GM19324 (cell line): ENCODE data around the gene CORIN.

Experiments
- ATAC-seq: cut with Tn5 transposase; IDR thresholded peaks from one replicate; pipeline ENCODE4 v1.9.1; 2021; ENCODE audit warnings: mild to moderate bottlenecking, moderate library complexity; ENCODE audit not compliant: unreplicated experiment, low FRiP score

The CORIN gene

DNA sequence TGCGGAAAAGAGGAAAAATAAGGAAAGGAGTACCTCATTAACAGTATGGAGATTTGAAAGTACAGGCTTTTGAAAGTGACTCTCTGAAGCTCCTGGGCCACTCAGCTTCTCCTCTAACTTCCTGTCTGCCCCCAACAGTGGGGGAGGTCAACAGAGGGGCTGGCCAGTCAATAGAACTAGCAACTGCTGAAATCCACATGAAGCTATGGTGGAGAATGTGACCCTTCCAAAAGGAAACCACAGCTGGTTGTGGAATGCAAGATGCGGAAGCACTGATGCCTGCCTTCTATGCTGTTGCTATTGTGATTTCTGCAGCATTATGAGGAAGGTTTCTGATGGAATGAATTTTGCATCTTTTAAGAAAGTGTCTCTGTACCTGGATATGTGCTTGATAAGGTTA is 2.4 kb downstream of the CORIN start:
- no peak for ATAC-seq

DNA sequence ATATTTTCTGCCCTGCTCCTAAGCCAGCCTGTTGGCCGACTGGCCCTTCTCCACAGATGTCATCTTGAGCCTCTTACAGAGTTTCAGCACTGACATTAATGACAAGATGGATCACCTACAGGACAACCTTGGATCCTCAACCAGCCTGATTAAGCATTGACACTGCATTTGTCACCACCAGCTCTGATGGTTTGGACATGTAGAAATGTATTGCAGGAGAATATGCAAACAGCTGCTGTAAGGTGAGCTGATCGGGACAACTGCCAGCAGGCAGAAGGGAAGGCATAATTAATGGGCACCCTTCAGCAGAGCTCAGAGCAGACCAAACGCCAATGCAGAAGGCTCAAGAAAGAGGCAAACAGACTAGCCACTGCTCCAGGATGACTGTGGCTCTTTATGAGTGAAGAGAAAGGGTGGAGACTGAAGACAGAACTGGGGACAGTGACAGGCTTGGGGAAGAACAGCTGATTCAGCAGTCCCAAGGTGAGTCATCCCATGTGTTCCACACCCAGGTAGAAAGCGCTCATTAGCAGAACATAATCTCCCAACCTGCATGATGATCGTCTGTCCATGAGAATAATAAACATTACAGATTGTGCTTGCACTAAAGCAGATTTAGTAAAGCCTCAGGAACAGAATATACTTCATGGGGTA is 6.7 kb downstream of the CORIN start:
- ATAC-seq = no peak

DNA sequence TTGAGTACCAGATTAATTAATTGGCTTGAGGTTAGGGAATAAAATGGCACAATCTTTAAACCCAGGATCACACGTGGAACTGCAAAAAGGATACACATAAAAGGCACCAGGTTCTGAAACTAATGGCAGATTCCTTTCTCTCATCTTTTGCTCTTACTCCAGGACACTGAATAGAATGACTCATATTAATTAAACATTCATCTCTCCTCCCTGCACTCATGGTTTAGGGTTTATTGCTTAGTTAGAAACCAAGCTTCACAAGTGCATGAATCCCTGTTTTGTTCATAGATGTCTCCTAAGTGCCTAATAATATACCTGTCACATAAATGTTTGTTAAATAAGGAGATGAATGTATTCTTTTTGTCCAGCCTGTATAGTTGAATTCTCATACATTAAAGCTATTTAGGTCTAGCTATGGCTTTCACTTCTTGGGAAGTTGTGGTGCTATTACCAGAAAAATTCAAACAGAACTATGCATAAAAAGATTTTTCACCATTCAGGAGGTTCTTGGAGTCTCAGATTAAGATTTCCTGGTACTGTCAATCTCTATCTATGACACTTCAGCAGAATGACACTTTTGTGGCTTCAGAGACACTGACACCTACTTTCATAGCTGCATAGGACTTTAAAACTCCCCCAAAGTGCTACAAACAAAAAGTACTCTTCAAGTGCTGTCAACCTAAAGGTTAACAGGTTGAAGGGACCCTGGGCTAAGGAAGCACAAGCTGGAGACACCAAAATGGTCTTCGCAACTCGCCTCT is 7.4 kb downstream of the CORIN start:
- no peak for ATAC-seq

DNA sequence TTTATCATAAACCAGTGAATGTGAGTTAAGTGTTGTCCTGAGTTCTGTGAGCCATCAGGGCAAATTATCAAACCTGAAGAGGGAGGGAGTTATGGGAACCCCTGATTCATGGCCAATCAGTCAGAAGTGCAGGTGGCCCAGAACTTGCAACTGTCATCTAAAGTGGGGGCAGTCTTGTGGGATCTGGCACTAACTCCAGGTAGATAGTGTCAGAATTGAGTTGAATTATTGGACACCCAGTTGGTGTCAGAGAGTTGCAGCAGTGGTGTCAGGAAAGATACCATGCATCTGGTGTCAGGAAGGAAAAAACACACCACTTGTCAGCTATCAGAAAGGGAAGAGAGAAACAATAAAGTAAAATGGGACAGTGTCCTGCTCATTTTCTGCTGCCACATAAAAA is 8.4 kb downstream of the CORIN start:
- no peak for ATAC-seq

DNA sequence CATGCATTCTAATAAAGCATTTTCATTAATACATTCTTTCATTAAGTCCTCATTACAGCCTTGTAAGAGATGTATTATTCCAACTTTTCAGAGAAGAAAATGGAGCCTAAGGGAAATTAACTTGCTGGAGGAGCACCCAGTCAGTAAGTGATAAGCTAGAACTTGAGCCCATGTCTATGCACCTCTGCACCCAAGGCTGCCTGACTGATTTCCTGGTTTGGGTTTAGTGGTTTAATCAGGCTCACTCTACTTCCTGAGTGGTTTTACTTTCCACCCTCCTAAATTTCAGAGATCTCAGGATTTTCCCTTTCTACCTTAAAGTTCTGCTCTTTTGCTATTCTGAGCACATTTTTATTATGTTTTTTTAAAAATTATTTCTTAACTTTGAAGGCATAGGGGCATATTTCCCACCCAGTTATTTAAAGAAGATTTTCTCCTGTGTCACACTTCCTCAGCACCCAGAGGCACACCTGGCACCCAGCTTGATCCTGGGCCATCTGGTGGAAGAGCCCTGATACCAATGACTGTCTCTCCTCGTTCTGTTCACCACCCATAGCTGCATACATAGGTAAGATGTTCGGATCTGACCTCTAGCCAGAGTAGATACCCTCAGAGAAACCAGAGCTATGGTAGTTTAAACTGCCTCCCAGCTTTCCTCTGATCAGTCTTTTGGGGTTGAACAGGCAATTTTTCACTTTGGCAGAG is 10.4 kb downstream of the CORIN start:
- no peak for ATAC-seq

DNA sequence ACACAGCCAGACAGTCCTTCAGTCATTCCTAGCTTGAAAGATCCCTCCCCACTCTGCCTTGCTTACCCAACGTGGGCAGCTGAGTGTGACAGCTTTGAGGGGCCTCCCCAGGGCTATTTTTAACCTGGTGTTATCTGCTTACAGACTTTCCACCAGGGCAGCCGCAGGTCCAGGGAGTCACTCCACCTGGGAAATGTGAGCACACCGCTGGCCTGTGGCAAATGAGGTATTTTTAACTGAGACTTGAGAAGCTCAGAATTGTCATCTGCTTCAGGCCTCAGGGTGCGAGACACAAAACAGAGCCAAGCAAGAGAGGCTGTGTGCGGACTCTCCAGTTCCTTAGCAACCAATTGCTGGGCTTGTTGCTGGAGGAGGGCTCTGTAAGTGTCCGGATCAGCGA is 13.0 kb downstream of the CORIN start:
- ATAC-seq = no peak

DNA sequence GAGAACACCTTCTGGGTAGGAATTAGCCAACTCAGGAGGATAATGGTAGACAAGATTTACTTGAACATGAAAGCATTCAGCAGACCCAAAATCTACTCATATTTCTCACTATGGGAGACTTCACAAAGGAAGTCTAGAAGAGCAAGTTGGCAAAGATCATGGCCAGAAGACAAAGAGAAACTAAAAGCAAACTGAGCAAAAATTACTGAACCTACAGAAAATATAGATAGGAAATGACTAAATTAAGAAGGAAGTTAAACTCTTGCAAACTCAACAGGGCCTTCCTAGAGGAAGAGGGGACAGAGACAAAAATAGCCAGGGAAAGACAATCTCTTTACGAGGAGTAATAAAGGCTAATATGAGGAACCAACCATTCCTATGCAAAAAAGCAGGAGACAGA is 18.7 kb downstream of the CORIN start:
- no peak for ATAC-seq

DNA sequence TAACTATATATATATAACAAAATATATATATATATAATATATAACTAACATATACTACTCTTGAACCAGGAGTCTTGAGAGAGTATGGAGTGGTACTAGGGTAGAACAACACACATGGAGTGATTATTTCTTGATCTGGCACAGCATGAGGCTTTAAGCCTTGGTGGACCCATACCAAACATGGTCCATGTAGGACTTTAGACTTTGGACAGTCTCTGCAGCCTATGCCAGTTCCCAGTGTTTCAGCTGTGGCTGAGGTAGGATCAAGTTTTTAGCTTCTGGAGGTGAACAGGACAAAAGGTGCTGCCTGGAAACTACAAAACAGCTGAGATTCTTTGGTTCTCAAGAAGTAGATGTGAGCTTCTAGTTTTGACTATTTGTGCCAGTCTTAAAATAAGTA is 20.6 kb downstream of the CORIN start:
- ATAC-seq = no peak

DNA sequence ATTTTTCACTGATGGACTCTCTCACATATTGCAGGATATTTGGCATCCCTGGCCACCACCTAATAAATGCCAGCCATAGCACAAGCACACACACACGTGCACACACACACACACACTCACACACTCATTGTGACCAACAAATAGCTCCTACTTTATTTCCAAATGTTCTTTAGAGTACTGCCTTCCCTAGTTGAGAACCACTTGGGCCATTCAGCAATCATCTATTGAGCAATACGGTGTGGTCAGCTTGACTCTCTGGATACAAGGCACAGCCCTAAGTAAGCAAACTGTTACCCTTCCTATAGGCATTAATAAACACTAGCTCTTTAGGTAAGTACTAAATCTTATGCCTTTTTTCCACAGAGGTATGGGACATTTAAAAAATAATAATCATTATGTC is 21.1 kb downstream of the CORIN start:
- ATAC-seq = no peak

DNA sequence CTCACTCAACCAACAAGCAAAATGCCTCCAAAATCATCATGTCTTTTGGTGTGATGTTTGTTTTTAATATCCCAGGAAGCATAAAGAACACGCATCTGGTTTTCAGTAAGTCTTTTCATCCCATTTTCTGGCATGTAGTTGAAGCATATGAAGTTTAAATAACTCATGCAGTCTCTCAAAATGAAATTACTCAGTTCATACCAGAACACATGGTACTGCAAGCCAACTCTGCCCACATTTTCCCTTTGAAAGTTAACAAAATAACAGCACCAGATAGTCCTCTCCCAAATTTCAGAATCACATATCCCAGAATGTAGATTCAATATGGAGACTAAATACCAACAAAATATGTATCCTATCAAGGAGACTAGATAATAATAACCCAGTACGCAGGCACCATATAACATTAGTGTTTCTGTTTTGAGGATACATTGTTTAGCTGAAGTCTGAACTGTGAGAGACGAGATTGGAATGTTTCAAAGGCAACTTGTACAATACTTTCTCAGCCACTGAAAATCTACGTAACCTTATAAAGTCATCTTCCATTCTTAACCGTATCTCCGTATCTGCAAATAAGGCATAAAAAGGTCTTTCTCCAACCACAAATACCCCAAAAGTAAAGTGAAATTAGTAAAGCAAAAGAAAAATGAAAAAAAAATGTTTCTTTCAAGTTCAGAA is 23.1 kb downstream of the CORIN start:
- no peak for ATAC-seq

DNA sequence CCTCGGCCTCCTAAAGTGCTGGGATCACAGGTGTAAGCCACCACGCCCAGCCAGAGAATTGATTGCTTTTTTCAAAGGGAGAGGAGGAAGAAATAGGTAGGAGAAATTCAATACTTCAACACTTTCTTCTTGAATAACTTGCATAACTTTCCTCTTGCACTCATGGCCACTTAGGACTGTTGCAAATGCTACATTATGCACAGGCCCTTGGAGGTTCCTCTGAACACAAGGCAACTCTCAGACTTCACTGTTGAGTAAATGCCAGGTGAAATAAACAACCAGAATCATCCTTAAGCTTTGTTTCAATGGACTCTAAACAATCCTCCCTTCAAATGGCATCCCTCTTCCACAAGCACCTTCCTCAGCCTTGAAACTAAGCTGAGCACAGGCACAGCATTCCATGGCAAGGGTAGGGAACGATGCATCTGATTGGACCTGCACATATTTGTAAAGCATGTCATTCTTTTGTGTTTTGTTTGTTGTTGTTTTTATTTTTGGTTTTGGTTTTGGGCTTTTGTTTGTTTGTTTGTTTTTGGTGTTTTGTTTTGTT is 28.1 kb downstream of the CORIN start:
- no peak for ATAC-seq

DNA sequence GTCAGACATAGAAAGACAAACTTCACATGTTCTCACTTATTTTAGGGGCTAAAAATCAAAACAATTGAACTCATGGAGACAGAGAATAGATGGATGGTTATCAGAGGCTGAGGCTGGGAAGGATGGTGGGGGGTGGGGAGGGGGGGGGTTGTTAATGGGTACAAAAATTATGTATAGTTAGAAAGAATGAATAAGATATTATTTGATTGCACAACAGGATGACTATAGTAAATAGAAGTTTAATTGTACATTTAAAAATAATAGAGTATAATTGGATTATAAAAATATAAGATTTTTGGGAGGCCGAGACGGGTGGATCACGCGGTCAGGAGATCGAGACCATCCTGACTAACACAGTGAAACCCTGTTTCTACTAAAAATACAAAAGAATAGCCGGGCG is 33.3 kb downstream of the CORIN start:
- ATAC-seq = no peak

DNA sequence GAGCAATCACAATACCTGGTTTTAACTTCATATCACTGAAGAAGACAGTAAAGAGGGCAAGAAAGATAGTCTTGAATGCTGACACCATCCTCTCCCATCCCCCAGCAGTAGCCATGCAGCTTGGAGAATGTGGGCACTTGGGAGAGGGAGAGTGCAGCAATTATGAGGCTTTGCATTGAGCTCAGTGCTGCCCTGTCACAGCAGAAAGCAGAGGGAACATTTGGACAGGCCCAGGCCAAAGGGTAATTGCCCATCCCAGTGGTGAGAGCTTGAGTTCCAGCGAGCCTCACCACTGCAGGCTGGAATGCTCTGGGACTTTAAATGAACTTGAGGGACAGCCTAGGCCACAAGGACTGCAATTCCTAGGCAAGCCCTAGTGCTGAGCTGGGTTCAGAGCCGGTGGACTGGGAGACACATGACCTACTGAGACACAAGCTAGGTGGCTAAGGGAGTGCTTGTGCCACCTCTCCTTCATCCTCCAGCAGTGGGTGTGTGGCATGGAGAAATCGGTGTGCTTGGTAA is 36.3 kb downstream of the CORIN start:
- ATAC-seq = no peak

DNA sequence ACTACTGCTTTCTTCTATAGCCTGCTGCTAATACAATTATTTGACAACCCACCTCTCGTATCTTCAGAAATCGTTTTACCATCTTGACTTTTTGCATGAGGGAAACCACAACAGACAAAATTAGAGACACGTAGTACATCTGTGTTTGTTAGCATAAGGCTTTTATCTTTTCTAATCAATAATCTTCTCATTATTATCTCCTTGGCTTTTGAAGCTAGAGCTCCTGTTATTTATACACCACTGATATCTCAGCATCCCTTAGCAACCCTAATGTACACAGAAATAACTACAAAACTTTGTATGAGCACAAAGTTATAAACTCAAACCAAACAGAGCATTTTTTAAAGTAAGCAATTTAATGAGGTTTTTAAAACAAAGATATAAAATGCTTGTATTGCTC is 39.7 kb downstream of the CORIN start:
- ATAC-seq = no peak

DNA sequence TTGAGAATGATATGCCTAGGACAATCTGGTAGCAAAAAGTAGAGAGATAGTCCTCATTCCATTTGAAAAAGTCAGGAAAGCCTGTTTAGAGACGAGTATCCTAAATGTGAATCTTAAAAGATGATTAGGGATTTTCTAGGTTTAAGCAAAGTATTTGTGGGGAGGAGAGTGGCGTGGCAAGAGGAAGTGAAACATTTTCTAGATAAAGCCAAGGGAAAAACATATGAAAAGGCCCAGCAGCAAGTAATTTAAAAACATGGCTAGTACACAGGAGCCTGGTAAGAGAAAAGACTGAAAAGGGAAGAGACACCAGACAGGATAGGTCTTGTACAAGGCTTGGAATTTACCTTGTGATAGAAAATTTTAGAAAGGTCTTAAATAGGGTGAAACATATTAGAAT is 45.9 kb downstream of the CORIN start:
- ATAC-seq = no peak

DNA sequence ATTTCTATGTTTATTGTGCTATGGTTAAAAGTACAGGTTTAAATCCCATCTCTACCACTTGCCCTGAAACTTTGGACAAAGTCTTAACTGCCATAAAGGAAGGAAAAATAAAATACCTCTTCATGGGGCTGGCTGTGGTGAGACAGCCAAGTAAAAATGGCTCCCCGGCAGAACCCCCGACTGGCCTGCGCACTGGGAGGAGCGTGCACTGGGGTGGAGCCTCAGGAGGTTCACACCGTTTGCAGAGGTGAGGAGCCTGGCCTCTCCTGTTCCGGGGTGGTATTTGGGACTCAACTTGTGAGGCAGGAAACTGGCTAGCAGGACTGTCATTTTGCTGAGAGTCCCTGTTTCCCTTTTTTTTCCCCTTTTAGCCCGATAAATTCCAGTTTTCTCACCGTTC is 47.8 kb downstream of the CORIN start:
- ATAC-seq = no peak

DNA sequence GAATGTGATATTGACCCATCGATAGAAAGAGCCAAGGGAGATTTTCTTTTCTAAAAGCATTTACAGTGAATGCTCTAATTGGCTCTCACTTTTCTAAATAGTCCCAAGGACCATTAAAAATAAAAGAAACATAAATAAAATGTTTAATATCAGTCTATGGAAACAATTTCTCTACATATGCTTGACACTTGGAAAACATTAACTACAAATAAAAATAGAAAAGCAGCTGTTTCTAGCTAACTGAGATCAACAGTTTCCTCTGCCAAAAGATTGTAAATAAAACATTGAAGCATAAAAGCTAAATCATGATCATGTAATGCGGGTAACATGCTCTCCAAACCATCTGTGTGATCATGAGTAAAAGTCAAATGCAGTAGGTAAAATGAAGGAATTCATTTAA is 49.7 kb downstream of the CORIN start:
- no peak for ATAC-seq

DNA sequence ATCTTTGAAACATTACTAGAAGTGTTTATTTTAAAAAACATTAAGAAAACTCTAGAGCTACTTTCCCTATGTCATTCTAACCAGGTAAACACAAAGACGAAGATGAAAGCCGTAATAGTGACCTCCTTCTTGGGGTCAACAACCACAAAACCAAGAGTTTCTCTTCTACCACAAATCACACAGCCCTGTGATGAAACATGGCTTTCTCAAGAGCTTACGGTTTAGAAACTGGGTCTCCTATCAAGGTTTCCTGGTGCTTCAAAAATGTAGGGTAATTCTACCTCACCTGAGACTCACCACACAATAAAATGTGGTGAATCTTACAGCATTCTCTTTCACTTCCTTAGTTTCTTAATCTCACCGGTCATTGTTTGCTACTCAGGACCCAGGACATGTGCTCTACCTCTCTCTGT is 50.9 kb downstream of the CORIN start:
- no peak for ATAC-seq

DNA sequence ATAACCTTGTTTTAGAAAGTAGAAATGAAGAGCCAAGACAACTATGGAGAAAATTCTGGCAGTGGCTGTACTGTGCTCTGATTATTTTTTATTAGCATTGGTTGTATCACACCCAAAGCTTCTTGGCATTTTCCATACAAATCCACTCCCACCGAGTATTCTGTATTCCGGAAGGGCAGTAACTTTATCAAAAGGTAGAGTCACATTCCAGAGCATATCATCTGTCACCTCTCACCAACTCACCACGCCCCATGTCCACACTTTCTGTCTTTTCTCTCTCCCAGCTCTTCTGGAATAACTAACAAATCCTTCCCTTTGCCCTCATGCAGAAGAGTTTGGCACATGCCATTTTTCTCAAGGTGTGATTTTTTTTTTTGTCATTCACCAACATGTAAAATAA is 52.7 kb downstream of the CORIN start:
- no peak for ATAC-seq

DNA sequence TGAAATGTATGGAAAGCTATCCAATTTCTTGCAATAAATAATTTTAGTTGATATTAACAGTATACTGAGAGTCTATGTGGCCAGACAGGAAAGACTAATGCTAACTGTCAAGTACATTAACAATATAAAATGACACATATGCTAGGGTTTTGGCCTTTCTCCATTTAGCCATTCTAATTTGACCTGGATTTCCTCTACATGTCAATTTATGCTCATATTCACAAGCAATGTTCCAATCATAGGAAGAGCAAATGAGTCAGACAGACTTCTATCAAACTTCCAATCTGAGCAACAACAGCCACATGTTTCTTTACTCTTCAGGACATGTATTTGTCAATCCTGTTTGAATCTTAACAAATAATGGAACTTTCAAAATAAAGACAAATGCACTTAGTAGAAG is 53.6 kb downstream of the CORIN start:
- no peak for ATAC-seq

DNA sequence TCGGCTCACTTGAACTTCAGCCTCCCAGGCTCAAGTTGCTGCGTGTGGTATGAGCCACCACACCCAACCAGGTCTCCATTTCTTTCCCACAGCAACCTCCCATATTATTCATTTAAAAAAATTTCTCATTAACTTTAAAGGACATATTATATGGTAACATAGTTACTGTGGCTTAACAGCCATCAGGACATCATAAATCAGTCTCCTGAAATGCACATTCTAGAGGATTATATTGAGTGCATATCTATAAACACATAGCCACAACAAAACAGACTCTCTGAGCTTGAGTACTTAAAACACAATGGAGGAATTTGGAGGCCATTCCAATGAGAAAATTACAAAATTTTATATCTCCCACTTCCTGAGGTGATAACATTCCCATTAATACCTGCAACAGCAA is 61.5 kb downstream of the CORIN start:
- no peak for ATAC-seq
